Panc1 (cell line): ENCODE data around the gene PRDX2. TPM values are rescaled to one million over a fixed set of nuclear protein-coding genes. Genes with fewer than 3 reads are reported as not detected.

Experiments
- ATAC-seq: fragments of 200-7000 bp; cut with Tn5 transposase; 2 replicates; pipeline ENCODE4 v1.9.1; 2020; ENCODE audit warnings: mild to moderate bottlenecking, moderate library complexity
- BruUV-seq: library from RNA; stranded (reverse); fragments of 400-500 nt; replicated peaks from 2 replicates; lab custom pipeline; 2021; lab: Mats Ljungman, UMichigan
- CTCF ChIA-PET: fragments of 300-600 bp; sonication (Branson Sonifier 250); formaldehyde crosslinking; loops from one replicate; lab custom pipeline; 2022; ENCODE audit warnings: antibody characterized with exemption; lab: Charles Lee
- POLR2A ChIA-PET: fragments of 300-600 bp; sonication (Branson Sonifier 250); formaldehyde crosslinking; loops from one replicate; lab custom pipeline; 2022; ENCODE audit warnings: antibody characterized with exemption; lab: Charles Lee
- DNase-seq: peaks from one replicate; pipeline ENCODE4 v3.0.0-alpha.2; 2010; ENCODE audit warnings: low read depth, low spot score
- H3K27ac ChIP-seq: 2 replicates; pipeline ENCODE4 v1.5.1; 2011; ENCODE audit warnings: mild to moderate bottlenecking, low read length, inconsistent platforms
- H3K27me3 ChIP-seq: fragments of 200-500 bp; sonication (Bioruptor generic); 2 replicates; pipeline ENCODE4 v1.6.0; 2014; ENCODE audit warnings: low read length, inconsistent platforms; ENCODE audit not compliant: control insufficient read depth, insufficient read depth
- H3K36me3 ChIP-seq: fragments of 200-500 bp; sonication (Bioruptor generic); 2 replicates; pipeline ENCODE4 v1.5.1; 2014; ENCODE audit warnings: inconsistent platforms, mild to moderate bottlenecking, low read length, moderate library complexity; ENCODE audit not compliant: control insufficient read depth, insufficient read depth
- H3K4me1 ChIP-seq: 2 replicates; pipeline ENCODE4 v1.5.1; 2011; ENCODE audit warnings: inconsistent platforms, mild to moderate bottlenecking, low read length, moderate library complexity; ENCODE audit not compliant: control insufficient read depth, insufficient read depth
- H3K4me3 ChIP-seq, 2 experiments: 2 replicates each; pipeline ENCODE4 v1.5.1; 2011 to 2012; ENCODE audit warnings: low read depth in 2 of 2, low read length in 2 of 2, mild to moderate bottlenecking in 2 of 2, inconsistent platforms in 1 of 2, moderate library complexity in 1 of 2
- H3K9me3 ChIP-seq: fragments of 200-500 bp; sonication (Bioruptor generic); 2 replicates; pipeline ENCODE4 v1.5.1; 2014; ENCODE audit warnings: low read depth, mild to moderate bottlenecking, inconsistent platforms, low read length, moderate library complexity; ENCODE audit not compliant: control insufficient read depth, insufficient read depth
- POLR2AphosphoS5 ChIP-seq: IDR thresholded peaks from 2 replicates; pipeline ENCODE4 v1.6.1; 2012; ENCODE audit warnings: mild to moderate bottlenecking, low read depth, low read length, moderate library complexity
- SIN3A ChIP-seq: IDR thresholded peaks from 2 replicates; pipeline ENCODE4 v1.6.1; 2012; ENCODE audit warnings: low read depth, mild to moderate bottlenecking, low read length, moderate library complexity, borderline replicate concordance; ENCODE audit not compliant: insufficient read depth
- TCF7L2 ChIP-seq: IDR thresholded peaks from 2 replicates; pipeline ENCODE4 v1.6.1; 2011; ENCODE audit warnings: mild to moderate bottlenecking, low read depth, low read length, inconsistent platforms
- in situ Hi-C: cut with HindIII; loops from 2 replicates; pipeline ENCODE4 v1.10.0; 2016; ENCODE audit warnings: low sequenced_read_pairs, low pct_unique_long_range_greater_than_20kb
- intact Hi-C: fragments of 100-400 bp; cut with micrococcal nuclease; formaldehyde crosslinking; loops from one replicate; pipeline ENCODE4 v1.10.0; 2022; ENCODE audit not compliant: unreplicated experiment
- total RNA-seq: library from RNA; stranded (reverse); gene quantifications from one replicate; pipeline ENCODE4 v1.2.1, GENCODE V29; 2021; ENCODE audit not compliant: unreplicated experiment
- TF ChIP-seq, protein P1 (sequence below), 2 experiments: IDR thresholded peaks; 2 replicates each; pipeline ENCODE4 v1.6.1; 2011 to 2012; ENCODE audit warnings: low read depth in 2 of 2, control low read depth in 1 of 2, low read length in 1 of 2, mild to moderate bottlenecking in 1 of 2, moderate library complexity in 1 of 2; ENCODE audit not compliant: insufficient read depth in 1 of 2
- TF ChIP-seq, protein P2 (sequence below): fragments of 450-650 bp; IDR thresholded peaks from 2 replicates; pipeline ENCODE4 v1.5.1; 2017; ENCODE audit warnings: mild to moderate bottlenecking

The PRDX2 gene
- total RNA-seq, 1 experiment from 2014 or later = 61.0 TPM

DNA sequence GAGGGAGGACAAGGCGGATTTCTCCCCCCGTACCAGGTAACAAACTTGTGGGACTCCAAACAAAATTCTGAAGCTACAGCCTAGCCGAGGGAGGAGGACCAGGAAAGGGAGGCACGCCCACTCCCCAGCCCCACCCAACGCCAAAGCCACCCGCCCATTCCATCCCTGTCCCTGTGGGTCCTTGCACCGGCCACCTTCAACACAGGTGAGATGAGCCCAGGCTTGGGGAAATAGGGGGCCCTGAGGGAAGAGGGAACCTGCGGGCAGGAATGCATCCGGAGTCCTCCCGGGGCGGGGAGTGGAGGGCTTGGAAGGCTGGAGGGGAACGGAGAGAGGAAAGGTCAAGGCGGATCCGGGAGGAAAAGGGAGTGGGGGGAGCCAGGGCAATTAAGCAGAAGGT, 50.0 kb downstream of the PRDX2 start, which contains the start of gene BEST2:
TSS of gene BEST2 (plus strand) at position 157 of the 400 bp plus-strand sequence. CDS start 802 bp downstream, outside the sequence.
- Histone ChIP-seq H3K36me3 (no peaks in the 10 kb centered on the region), H3K27ac (no peak within 1 kb of the TSS), H3K27me3 (no peaks in the 10 kb centered on the region), H3K4me3 (no peak within 1 kb of the TSS), H3K9me3 (no peaks in the 10 kb centered on the region), H3K4me1 (peaks cover 4% of the 10 kb centered on the region)
- BruUV-seq = no TSS peak
- intact Hi-C loops (no loop called here), in situ Hi-C loops (no loop called here)
- ATAC-seq (no peak), DNase-seq (no peak)
- ChIA-PET CTCF (no interaction called here), POLR2A (no interaction called here)
- no peak for TF ChIP-seq TCF7L2
- TF ChIP-seq, protein P1, sequence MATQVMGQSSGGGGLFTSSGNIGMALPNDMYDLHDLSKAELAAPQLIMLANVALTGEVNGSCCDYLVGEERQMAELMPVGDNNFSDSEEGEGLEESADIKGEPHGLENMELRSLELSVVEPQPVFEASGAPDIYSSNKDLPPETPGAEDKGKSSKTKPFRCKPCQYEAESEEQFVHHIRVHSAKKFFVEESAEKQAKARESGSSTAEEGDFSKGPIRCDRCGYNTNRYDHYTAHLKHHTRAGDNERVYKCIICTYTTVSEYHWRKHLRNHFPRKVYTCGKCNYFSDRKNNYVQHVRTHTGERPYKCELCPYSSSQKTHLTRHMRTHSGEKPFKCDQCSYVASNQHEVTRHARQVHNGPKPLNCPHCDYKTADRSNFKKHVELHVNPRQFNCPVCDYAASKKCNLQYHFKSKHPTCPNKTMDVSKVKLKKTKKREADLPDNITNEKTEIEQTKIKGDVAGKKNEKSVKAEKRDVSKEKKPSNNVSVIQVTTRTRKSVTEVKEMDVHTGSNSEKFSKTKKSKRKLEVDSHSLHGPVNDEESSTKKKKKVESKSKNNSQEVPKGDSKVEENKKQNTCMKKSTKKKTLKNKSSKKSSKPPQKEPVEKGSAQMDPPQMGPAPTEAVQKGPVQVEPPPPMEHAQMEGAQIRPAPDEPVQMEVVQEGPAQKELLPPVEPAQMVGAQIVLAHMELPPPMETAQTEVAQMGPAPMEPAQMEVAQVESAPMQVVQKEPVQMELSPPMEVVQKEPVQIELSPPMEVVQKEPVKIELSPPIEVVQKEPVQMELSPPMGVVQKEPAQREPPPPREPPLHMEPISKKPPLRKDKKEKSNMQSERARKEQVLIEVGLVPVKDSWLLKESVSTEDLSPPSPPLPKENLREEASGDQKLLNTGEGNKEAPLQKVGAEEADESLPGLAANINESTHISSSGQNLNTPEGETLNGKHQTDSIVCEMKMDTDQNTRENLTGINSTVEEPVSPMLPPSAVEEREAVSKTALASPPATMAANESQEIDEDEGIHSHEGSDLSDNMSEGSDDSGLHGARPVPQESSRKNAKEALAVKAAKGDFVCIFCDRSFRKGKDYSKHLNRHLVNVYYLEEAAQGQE (IDR thresholded peaks at IDR 0.05; ENCODE audit: insufficient read depth in 1 of 2, low read depth in 2 of 2, low read length in 1 of 2) = no peak
- no peak for TF ChIP-seq POLR2AphosphoS5
- TF ChIP-seq, protein P2, sequence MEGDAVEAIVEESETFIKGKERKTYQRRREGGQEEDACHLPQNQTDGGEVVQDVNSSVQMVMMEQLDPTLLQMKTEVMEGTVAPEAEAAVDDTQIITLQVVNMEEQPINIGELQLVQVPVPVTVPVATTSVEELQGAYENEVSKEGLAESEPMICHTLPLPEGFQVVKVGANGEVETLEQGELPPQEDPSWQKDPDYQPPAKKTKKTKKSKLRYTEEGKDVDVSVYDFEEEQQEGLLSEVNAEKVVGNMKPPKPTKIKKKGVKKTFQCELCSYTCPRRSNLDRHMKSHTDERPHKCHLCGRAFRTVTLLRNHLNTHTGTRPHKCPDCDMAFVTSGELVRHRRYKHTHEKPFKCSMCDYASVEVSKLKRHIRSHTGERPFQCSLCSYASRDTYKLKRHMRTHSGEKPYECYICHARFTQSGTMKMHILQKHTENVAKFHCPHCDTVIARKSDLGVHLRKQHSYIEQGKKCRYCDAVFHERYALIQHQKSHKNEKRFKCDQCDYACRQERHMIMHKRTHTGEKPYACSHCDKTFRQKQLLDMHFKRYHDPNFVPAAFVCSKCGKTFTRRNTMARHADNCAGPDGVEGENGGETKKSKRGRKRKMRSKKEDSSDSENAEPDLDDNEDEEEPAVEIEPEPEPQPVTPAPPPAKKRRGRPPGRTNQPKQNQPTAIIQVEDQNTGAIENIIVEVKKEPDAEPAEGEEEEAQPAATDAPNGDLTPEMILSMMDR = no peak
- no peak for TF ChIP-seq SIN3A

DNA sequence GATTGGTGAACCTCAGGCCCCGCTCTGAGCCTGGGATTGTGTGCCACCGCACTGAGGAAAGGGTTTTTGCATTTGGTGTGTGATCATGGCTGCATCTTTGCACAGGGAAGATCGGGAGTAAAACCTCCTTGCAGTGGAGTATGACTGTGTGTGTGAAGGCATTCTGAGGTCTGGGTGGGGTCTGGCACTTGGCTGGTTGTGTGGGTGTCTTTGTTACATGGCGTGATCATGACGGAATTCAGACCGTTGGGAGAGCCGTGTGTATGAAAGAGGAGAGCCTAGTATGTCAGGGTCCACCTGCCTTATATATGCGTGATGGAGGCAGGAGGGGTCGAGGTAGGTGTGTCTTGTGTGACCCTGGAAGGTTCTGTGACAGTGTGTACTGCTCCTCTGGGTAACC, 50.7 kb downstream of the PRDX2 start:
- Histone ChIP-seq H3K27ac (no peak overlapping the region), H3K27me3 (no peaks in the 10 kb centered on the region), H3K9me3 (no peaks in the 10 kb centered on the region), H3K4me3 (no peak overlapping the region), H3K36me3 (no peaks in the 10 kb centered on the region), H3K4me1 (peaks cover 4% of the 10 kb centered on the region)
- DNase-seq (no peak), ATAC-seq (no peak)
- in situ Hi-C loops (no loop called here), intact Hi-C loops (no loop called here)
- TF ChIP-seq POLR2AphosphoS5 (no peak), SIN3A (no peak), TCF7L2 (no peak)
- TF ChIP-seq, protein P2 = no peak
- TF ChIP-seq, protein P1 (IDR thresholded peaks at IDR 0.05; ENCODE audit: insufficient read depth in 1 of 2, low read depth in 2 of 2, low read length in 1 of 2) = no peak
- POLR2A ChIA-PET = interaction anchor here (0.5 kb wide), 1 partner anchor 35 kb away, joined by 5 read pairs; no protein-coding TSS in a partner anchor
- CTCF ChIA-PET = no interaction called here
- BruUV-seq = no TSS peak
